Mesangial cell (primary cell): ENCODE measurements around the gene BRAP. TPM values are rescaled to one million over a fixed set of nuclear protein-coding genes. Genes with fewer than 3 reads are reported as not detected.

Experiments used
- total RNA-seq: library from RNA; depleted of rRNA; stranded (reverse); fragments of >200 nt; gene quantifications from 2 replicates; pipeline ENCODE4 v1.2.3, GENCODE V29; 2015

The BRAP gene
- 8.9 and 9.9 TPM in 2 replicates for total RNA-seq

GRCh38 chr12:111685811-111686573 lies at the start of gene BRAP, which contains the start of gene ACAD10:
BRAP (minus strand) TSS chr12:111685956; CDS start chr12:111685792, 164 bp downstream.
ACAD10 (plus strand) TSS chr12:111686053; CDS start chr12:111692710, 6,657 bp downstream.

GRCh38 chr12:111598637-111599452 lies 86.9 kb downstream of the BRAP start, which contains the start of gene ATXN2:
ATXN2 (minus strand) TSS chr12:111599315; CDS start chr12:111599034, 281 bp downstream.

Other genes with a start within 250 kb of the BRAP start
- gene ATXN2, start 86.6 kb downstream of the BRAP start, total RNA-seq = 19.6 and 31.9 TPM in 2 replicates
- gene ACAD10, start 97 bp upstream of the BRAP start, total RNA-seq = 17.4 and 33.1 TPM in 2 replicates
- 25.1 and 63.1 TPM in 2 replicates for gene ALDH2, start 81.0 kb upstream of the BRAP start, total RNA-seq
- gene MAPKAPK5, start 156.3 kb upstream of the BRAP start, total RNA-seq = 29.4 and 37.6 TPM in 2 replicates